Stimulated activated CD4-positive, alpha-beta T cell treated with anti-CD3 and anti-CD28 coated beads, Interleukin-12 subunit alpha, Interleukin-12 subunit beta, amount 100 ng/mL, for 48 hours (primary cell): Measurements from ENCODE around the gene PTPRE.

Experiments used
- DNase-seq, 3 donors: peaks; one replicate each; pipeline ENCODE4 v3.0.0-alpha.2; 2020; ENCODE audit warnings: low read depth in 2 of 3, low spot score in 1 of 3

Gene PTPRE

DNA sequence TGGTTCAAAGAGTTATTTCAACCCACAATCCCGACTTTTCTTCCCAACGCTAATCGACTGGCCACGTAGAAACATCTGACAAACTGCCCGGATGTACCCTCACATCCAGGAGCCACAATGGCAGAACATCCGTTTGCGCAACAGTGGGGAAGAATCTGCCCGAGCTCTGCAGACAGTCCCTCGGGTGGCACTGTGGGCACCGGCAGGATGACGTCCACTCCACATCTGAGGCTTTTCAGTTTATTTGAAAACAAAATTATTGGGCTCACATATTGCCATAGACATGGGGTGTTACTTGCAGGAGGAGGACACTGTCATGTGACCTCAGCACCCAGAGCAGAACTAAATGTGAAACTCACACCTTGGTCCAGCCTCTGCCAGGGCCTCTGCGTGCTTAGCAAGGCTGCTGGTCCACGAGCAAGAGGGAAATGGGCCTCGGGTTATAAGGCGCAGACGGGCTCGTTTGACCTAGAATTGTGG, 135.3 kb downstream of the PTPRE start:
- no peak for DNase-seq

DNA sequence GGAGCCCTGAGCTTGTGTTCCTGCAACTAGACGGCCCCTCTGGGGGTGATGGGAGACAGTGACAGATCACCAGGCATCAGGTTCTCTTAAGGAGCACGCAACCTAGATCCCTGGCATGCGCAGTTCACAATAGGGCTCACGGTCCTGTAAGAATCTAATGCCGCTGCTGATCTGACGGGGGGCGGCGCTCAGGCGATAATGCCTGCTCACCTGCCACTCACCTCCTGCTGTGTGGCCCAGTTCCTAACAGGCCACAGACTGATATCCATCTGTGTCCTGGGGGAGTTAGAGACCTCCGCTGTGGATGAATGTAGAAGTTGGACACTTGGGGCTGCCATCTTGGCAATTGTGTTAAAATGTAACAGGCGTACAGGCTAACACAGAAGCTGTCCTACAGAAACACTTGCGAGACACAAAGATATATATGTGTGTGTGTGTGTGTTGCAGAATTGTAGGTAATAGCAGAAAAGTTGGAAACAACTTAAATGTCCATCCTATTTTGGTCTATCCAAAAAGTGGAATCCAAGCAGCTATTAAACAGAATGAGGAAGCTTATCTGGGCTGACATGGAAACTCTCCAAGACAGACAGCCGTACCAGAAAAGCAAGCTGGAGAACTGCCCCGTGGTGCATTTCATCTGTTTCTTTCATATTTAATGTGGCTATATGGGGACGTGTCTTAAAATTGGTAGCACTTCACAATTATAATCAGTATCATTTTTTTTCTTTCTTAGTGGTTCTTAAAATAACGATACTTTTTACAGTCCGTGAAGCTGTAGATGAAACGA, 136.5 kb downstream of the PTPRE start:
- no peak for DNase-seq

DNA sequence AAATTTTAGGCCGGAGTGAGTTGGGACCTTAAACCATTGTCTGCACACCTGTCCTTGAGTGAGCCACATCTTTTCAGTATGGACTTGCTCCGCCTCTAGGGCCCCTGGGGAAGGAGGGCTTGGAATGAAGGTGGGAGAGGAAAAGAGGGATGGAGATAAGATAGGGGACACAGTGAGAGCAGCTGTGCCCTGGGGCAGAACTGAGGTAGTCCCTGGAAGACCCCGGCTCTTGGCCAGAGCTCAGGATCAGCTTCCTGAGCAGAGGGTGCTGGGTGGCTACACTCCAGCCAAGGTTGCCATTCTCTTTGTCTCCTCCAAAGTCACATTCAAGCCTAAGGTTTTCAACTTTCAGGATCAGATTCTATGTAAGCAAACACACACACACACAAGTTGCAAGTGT, 137.3 kb downstream of the PTPRE start:
- DNase-seq = no peak

DNA sequence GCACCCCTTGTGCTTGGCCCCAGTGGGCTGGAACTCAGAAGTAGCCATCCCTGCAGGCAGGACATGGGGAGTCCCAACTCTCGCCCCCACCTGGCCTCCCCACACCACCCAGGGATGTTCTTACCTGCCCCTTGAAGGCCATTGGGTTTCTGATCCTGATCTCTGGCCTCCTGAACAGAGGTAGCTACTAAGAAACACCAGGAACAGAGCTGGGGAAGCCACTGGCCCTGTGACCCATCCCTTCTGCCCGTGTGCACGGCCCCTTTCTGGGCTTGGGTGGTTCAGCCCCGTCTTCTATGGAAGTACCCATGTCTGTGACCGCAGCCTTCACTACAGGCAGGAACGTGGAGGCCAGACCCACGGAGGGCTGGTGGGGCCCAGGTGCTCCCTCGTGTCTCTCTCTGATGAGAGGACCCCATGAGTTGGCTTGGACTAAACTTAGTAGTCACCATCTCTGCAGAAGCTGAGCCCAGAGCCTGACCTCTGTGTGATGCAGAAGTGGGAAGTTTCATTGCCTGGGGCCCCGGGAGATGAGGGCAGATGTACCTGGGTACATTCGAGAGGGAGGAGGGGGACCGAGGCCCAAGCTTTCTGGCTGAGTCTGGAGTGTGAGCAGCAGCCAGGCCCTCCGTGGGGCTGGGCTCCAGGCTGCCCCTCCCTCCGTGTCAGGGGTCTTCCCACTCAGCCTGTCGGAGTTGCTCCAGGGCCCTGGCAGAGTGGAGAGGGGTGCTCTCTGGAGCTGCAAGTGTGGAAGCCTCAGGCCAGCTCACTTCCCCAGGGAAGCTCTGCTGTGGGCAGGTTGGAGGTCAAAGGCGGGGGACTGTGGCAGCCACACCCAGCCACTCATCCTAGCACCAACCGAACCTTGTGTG, 138.3 kb downstream of the PTPRE start:
- DNase-seq = no peak

DNA sequence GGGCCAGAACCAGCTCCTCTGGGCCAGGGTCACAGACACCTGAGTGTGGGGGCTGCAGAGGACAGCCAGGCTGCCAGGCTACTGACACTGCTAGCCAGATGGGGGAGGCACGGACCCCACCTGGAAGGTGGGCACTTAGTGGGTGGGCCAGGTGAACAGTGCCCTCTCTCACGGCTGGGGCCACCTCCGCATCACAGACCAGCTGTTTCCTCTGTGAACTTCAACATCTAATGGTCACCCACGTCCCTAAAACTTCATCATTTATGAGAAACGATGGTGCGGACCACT, 138.9 kb downstream of the PTPRE start:
- no peak for DNase-seq

DNA sequence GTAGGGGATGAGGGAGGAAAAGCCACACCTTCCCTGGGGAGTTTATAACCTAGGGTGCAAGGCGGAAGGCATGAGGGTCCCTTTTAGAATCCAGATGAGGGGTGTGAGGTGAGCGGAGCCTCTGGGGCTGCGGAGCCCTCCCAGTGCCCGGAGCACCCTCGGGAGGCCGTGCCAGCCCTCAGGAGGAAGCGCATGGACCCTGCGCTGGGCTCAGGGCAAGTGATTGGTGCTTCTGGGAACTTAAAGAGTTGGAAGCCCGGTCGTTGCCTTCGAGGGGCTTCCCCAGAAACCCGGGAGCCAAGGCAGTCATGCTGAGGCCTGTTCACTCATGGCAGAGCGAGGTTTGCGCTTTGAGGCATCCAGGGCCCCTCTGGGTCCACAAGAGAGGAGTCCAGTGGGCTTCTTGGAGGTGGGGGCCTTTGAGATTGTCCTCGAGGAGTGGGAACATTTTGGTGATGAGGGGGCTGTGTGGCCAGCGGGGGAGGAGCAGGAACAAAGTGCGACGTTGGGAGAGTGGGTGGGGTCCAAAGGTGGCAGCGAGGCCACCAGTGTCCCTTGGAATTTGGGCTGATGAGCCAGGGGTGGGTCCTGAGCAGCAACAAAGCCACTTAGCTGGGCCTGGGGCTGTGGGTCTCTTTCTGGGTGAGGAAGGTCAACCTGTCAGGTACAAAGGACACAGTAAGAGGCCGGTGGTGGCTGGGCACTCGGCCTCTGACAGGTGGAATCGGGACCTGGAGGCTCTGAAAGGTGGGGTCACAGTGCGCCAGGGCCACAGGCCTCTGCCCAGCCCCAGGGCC, 139.5 kb downstream of the PTPRE start:
- DNase-seq = no peak

DNA sequence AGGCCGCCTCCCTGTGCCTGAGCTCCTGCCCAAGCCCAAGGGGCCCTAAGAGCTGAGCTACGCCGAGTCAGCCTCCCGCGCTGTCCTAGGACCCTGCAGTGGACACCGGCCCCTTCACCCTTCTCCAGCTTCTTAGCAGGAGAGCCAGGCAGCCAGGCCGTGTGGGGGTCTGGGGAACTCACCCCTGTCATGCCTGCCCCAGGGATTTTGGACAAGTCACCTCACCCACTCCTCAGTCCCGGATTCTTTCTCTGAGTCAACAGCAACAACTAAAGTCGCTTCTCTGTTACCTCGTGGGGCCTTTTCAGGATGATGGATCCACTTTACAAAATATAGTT, 140.0 kb downstream of the PTPRE start:
- no peak for DNase-seq

DNA sequence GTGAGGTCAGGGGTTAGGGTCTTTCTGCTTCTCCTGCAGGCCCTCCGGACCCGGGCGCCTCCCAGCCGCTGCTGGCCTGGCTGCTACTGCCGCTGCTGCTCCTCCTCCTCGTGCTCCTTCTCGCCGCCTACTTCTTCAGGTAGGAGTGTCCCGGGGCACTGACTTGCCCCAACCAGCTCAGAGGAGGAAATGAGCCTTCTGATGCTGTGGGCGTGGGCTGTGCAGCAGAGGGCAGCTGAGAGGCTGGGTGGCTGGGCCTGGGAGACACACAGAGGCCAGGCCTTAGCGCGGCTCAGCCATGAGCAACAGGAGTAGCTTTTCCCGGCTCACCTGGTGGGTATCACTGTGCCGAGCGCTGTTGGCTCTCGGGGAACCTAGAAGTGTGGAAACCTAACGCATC, 140.4 kb downstream of the PTPRE start:
- DNase-seq = peak; percentile 70 to 79 (median 75)

DNA sequence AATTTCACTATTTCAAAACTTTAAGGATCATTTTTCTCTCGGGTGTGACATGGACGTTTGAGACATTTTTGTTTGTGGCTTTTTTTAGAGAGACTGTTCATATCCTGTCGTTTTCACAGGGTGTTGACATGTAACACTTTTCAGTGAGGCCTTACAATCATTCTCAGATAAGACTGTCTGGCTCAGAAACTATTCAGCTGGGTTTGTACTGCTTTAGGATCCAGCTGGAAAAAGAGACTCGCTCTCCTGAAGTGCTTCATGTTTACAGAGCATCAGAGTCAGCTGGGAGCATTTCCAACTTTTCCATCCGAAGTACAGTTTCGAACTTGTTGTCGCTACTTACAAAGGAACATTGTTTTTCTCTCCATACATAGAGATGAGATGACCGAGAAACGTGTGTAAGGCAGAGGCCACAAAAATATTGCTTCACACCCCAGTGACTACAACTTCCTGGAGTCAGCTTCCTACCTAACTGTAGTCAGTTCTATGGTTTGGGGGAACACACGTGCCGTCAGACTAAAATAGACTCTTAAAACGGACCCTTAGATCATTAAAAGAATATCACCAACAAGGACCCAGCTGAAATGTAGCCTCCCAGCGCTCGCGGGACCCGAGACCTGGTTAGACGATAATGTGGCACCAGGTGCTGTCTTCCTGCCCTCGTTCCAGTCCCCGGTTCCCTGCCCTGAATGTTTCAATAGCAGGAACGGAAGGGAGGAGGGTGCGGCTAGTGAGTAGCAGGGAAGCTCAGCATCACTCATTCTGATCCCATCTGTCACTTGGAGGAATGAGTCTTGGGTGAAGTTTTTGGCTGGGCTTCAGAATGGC, 141.3 kb downstream of the PTPRE start:
- DNase-seq = no peak

DNA sequence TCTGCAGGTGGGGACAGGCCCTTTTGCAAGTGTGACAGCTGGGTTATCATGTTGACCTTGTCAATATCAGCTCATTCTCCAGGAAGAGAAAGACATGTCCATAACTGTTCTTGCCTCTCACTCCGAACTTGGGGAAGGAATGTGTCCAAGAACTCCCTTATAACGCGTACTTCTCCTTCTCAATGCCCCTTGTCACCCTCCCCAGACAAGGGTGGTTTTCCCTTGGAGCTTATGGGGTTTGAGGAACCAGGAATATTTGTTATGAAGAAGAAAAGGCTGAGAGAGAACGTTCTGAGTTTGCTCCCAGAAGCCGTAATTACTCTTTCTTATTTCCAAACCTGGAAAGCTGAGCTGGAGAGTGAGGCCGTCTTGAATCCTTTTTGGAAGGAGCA, 141.9 kb downstream of the PTPRE start:
- DNase-seq = no peak

DNA sequence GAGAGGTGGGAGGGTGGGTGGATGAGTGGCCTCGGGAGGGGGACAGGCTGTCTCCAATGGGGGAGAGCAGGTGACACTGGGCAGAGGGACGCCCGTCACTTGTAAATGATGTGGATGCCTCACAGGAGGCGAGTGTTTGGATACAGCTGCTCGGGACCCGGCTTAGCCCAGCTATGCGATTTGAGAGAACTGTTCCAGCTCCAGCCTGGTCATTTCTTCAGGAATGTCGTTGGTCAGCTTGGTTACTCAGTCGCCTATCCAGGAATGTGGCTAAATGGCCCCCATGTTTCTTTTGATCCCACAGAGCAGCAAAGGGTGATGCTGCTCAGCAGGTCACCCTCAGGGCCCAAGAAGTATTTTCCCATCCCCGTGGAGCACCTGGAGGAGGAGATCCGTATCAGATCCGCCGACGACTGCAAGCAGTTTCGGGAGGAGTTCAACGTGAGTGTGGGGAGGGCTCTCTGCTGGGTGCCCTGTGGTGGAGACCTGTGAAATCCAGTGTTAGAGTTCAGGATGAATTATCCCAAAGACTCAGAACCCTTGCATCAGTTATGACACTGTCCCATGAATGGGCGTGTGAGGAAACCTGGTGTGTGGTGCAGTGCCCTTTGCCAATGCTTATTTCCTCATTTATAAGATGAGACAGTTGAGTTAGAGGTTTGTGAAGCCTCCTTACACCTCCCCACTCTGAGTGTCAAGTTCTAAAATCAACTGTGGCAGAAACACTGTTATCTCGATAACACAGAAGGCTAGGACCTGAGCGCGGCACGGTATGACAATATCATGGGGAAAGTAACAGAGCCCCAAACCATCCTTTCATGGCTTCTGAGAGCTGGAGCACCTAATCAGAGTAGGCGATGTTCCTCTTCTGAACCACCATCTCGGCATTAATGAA, 142.6 kb downstream of the PTPRE start:
- DNase-seq = no peak

DNA sequence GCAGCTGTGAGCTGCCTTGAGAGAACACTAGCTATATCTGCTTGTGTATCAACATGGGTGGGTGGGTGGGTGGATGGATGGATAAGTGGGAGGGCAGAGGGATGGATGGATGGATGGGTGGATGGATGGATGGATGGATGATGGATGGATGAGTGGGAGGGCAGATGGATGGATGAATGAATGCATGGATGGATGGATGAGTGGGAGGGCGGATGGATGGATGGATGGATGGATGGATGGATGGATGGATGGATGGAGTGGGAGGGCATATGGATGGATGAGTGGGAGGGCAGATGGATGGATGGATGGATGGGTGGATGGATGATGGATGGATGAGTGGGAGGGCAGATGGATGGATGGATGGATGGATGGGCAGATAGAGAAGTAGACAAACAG, 143.2 kb downstream of the PTPRE start:
- no peak for DNase-seq

DNA sequence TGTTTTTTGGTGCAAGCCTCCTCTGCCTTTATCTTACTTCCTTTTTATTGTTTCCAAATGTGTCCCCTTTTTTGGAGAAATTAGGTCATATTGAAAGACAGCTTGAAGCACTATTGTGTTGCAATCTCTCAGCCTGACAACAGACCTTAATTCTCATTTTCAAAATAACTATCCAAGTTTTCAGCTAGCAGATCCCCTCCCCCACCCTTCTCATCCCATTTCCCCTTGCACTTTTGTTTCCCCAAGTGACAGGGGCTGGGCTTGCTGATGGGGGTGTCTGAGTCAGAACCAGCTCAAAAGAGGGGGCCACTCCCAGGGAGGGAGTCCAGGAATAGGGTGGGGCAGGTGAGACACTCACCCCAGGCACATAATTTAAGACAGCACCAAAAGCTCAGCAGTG, 144.0 kb downstream of the PTPRE start:
- no peak for DNase-seq

DNA sequence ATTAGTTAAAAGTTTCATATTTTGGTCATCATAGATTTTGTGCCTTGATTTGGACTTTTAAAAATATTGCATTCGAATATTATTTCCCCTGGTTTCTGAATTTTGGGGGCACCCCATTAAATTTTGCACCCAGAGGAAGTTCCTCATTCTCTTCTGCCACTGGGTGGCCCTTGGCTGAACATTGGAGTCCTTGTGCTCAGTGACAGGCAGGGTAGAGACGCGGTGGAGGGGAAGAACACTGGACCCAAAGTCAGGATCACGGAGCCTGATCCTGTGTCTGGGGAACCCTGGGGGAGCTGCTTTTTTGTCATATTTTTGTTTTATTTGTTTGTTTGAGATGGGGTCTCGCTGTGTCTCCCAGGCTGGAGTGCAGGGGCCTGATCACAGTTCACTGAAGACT, 144.6 kb downstream of the PTPRE start:
- DNase-seq = no peak

DNA sequence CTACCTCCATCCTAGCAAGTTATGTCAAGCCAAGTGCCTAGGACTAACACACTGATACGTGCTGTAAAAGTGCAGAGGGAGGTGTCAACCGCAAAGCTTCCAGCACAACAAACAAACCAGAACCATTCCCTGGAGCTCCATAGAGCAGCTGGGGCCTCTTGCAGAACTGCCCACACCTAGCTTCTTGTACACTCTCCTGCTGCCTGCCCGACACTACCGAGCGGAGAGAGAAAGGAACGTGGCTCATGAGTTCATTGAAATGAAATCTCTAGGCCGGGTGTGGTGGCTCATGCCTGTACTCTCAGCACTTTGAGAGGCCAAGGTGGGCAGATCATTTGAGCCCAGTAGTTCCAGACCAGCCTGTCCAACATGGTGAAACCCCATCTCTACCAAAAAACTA, 145.8 kb downstream of the PTPRE start:
- no peak for DNase-seq

DNA sequence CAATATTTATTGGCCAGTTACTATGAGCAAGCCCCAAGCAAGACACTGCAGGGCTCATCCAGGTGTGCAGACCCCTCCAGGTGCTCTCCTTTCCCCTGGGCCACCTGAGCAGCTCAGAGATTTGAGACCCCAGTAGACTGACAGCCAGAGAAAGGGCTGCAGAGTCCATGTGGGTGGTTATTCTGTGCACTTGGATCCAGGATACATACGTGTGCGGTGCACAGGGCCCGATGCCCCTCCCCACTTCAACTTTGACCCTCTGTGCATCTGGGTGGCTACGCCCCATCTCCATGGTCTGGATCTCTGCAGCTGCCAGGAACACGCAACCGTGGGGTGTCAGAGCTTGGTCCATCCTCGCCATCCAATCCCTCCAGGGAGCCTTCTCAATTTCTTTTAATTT, 146.5 kb downstream of the PTPRE start:
- no peak for DNase-seq

DNA sequence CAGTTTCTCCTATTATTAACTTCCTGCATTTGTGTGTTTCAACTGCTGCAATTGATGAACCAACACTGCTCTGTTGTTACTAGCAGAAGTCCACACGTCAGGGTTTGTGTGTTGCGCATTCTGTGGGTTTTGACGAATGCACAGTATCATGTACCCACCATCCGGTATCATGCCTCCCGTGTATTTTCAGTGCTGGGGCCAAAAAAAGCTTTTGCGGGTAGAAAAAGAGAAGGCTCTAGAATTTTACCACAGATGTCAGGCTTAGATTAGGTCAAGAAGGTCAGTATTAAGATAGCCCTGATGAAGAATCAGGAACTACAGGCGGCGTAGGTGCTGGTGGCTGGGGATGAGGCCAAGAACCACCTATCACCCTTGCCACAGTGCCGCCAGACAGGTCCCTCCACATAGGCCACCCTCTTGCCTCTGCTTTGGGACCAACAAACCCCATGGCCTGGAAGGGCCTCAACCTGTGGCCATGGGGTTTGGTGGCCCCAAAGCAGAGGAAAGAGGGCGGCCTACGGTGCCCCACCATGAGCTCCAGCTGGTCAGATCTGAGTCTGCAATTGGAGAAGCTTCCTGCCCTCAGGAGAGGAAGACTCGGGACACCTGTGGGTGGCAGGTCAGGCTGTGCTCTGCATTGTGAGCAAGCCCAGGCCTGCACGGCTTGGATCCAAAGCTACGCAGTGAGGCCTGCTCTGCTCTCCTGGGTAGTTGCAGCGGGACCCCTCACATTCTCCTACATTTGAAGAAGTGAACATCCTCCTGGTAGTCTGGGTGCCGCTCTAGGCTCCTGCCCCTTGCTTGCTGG, 147.5 kb downstream of the PTPRE start:
- no peak for DNase-seq

DNA sequence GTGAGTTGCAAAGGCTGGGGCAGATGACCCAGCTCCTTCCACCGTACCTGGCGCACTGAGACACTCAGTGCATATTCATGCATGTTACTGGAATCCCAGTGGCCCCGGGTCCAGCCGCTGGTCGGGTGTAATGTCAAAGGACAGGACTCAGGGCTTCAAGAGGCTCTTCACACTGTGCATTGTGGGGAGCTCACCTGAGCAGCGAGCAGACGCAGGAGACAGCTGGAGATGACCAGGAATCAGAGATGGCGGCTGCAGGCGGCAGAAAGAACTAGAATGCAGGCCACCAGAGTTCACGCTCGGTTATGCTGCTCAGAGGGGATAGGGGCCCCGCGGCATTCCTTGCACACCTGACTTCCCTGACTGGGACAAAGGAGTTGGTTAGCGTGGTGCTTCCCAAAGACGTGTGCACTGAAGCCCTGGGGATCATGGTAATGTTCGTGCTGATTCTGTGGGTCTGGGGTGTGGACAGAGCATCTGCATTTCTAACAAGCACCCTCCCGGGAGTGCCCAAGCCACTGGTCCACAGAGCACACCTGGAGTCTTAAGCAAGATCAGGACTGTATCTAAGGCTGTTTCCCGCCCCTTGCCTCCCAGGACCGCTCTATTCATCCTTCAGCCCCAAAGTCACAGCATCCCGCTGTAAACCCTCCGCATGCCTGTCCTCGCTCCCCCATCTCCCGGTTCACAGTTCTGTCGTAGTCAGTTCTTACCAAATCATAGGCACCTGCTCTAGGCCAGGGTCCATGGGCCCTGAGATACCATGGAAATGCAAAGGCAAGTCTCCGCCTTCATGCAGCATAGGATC, 148.4 kb downstream of the PTPRE start:
- DNase-seq = no peak
